Measurements from ENCODE around the gene EID1.

EID1 gene

GRCh38 chr15:48868536-48868935, 9.4 kb upstream of the EID1 start:
- DNase-seq (ENCODE audit: low read depth in 2 of 2) = no peak

- no peak for DNase-seq (ENCODE audit: low read depth in 2 of 2)
Measured at GRCh38 chr15:48869966-48870365, 8.0 kb upstream of the EID1 start.

GRCh38 chr15:48871542-48871941, 6.4 kb upstream of the EID1 start:
- no peak for DNase-seq (ENCODE audit: low read depth in 2 of 2)

- DNase-seq (ENCODE audit: low read depth in 2 of 2) = no peak
Measured at GRCh38 chr15:48872632-48873031, 5.3 kb upstream of the EID1 start.

- no peak for DNase-seq (ENCODE audit: low read depth in 2 of 2)
Measured at GRCh38 chr15:48875241-48875960, 2.5 kb upstream of the EID1 start.

GRCh38 chr15:48876057-48876456, 1.9 kb upstream of the EID1 start:
- DNase-seq (ENCODE audit: low read depth in 2 of 2) = no peak

- no peak for DNase-seq (ENCODE audit: low read depth in 2 of 2)
Measured at GRCh38 chr15:48880070-48880634, 2.2 kb downstream of the EID1 start.

GRCh38 chr15:48883699-48884098, 5.8 kb downstream of the EID1 start:
- no peak for DNase-seq (ENCODE audit: low read depth in 2 of 2)

- DNase-seq (ENCODE audit: low read depth in 2 of 2) = no peak
Measured at GRCh38 chr15:48887144-48887543, 9.2 kb downstream of the EID1 start.

- DNase-seq (ENCODE audit: low read depth in 2 of 2) = no peak
Measured at GRCh38 chr15:48888191-48888590, 10.3 kb downstream of the EID1 start.

GRCh38 chr15:48888836-48889235, 10.9 kb downstream of the EID1 start:
- no peak for DNase-seq (ENCODE audit: low read depth in 2 of 2)

- DNase-seq (ENCODE audit: low read depth in 2 of 2) = no peak
Measured at GRCh38 chr15:48889925-48890324, 12.0 kb downstream of the EID1 start.

GRCh38 chr15:48890375-48890972, 12.5 kb downstream of the EID1 start:
- no peak for DNase-seq (ENCODE audit: low read depth in 2 of 2)

GRCh38 chr15:48891232-48891765, 13.4 kb downstream of the EID1 start:
- no peak for DNase-seq (ENCODE audit: low read depth in 2 of 2)

- DNase-seq (ENCODE audit: low read depth in 2 of 2) = no peak
Measured at GRCh38 chr15:48893311-48893710, 15.4 kb downstream of the EID1 start.

GRCh38 chr15:48896869-48897814, 19.2 kb downstream of the EID1 start:
- no peak for DNase-seq (ENCODE audit: low read depth in 2 of 2)

- DNase-seq (ENCODE audit: low read depth in 2 of 2) = no peak
Measured at GRCh38 chr15:48898032-48898431, 20.1 kb downstream of the EID1 start.

- DNase-seq (ENCODE audit: low read depth in 2 of 2) = no peak
Measured at GRCh38 chr15:48898446-48898845, 20.5 kb downstream of the EID1 start.

GRCh38 chr15:48899793-48900192, 21.9 kb downstream of the EID1 start:
- no peak for DNase-seq (ENCODE audit: low read depth in 2 of 2)

GRCh38 chr15:48904758-48905157, 26.8 kb downstream of the EID1 start:
- no peak for DNase-seq (ENCODE audit: low read depth in 2 of 2)

GRCh38 chr15:48905216-48905615, 27.3 kb downstream of the EID1 start:
- DNase-seq (ENCODE audit: low read depth in 2 of 2) = no peak

GRCh38 chr15:48905847-48906246, 27.9 kb downstream of the EID1 start:
- no peak for DNase-seq (ENCODE audit: low read depth in 2 of 2)
